ENCODE results near the gene APEH. TPM values are rescaled to one million over a fixed set of nuclear protein-coding genes. Genes with fewer than 3 reads are reported as not detected.

APEH gene
- total and polyA plus RNA-seq, 2 of the 4 experiments (the other 2 are of a cell fraction), result 89.2 to 142 TPM

- no peak overlapping the region for H3K4me2 ChIP-seq (ENCODE audit: low read depth, low read length)
- no peaks in the 10 kb centered on the region for H3K36me3 ChIP-seq (ENCODE audit: control insufficient read depth, insufficient read depth, low read length)
- H3K18ac ChIP-seq (ENCODE audit: low read depth, low read length), result no peak overlapping the region
- no peaks in the 10 kb centered on the region for H4K20me1 ChIP-seq (ENCODE audit: insufficient read depth, low read length)
- no peak overlapping the region for H2BK5ac ChIP-seq (ENCODE audit: low read depth, low read length, poor library complexity, severe bottlenecking)
- H3K9ac ChIP-seq (ENCODE audit: low read depth, low read length), result no peak overlapping the region
- ATAC-seq (ENCODE audit: low read depth) (no peak), DNase-seq (no peak)
- ChIA-PET POLR2A (ENCODE audit: unreplicated experiment) (no interaction called here), CTCF (no interaction called here)
- H3K4ac ChIP-seq (ENCODE audit: low read depth, low read length), result no peak overlapping the region
- H3K9me1 ChIP-seq (ENCODE audit: insufficient read depth, low read length), result no peaks in the 10 kb centered on the region
- TF ChIP-seq CHD1 (IDR thresholded peaks at IDR 0.05; ENCODE audit: low read depth, low read length) (no peak), POLR2A (IDR thresholded peaks at IDR 0.05; ENCODE audit: low read depth, low read length) (no peak), CEBPB (IDR thresholded peaks at IDR 0.05; ENCODE audit: low read depth, low read length) (no peak), ELK1 (IDR thresholded peaks at IDR 0.05; ENCODE audit: borderline replicate concordance, low read depth, low read length) (no peak), MXI1 (IDR thresholded peaks at IDR 0.05; ENCODE audit: borderline replicate concordance, low read depth, low read length) (no peak), SMC3 (IDR thresholded peaks at IDR 0.05; ENCODE audit: low read depth, low read length) (no peak), RFX5 (IDR thresholded peaks at IDR 0.05; ENCODE audit: low read depth, low read length) (no peak), USF2 (IDR thresholded peaks at IDR 0.05; ENCODE audit: low read depth, low read length) (no peak), NFE2L2 (IDR thresholded peaks at IDR 0.05; ENCODE audit: low read depth, low read length) (no peak), MAZ (IDR thresholded peaks at IDR 0.05; ENCODE audit: borderline replicate concordance, low read depth, low read length) (no peak), CTCF (conservative IDR thresholded peaks at IDR 0.05; ENCODE audit: low read depth, low read length) (no peak), BHLHE40 (IDR thresholded peaks at IDR 0.05; ENCODE audit: low read depth, low read length) (no peak), MAFK (IDR thresholded peaks at IDR 0.05; ENCODE audit: low read depth, low read length) (no peak), RAD21 (IDR thresholded peaks at IDR 0.05; ENCODE audit: low read length) (no peak), RCOR1 (IDR thresholded peaks at IDR 0.05; ENCODE audit: insufficient replicate concordance, low read length) (no peak), FOS (IDR thresholded peaks at IDR 0.05; ENCODE audit: low read depth, low read length) (no peak)
- no peak overlapping the region for H3K14ac ChIP-seq (replicated peaks; ENCODE audit: low read depth, low read length)
- no peak overlapping the region for H3K4me3 ChIP-seq (ENCODE audit: insufficient read depth, low read depth, low read length)
- H3K27ac ChIP-seq (ENCODE audit: insufficient read depth, low read length), result no peak overlapping the region
- in situ Hi-C loops (cut with MboI; ENCODE audit: low sequenced_read_pairs), result no loop called here
- no peak overlapping the region for H2BK15ac ChIP-seq (ENCODE audit: low read depth, low read length)
- WGBS, 2 experiments (ENCODE audit: extremely low coverage in 2 of 2, insufficient read length in 1 of 2), result 64% methylated on average over 2 of the region's 4 CpGs; no CpG with 5 or more reads in 1 of the 2 experiments
- no peaks in the 10 kb centered on the region for H3K9me3 ChIP-seq (ENCODE audit: control insufficient read depth, insufficient read depth, low read length)
- H2AFZ ChIP-seq (replicated peaks; ENCODE audit: low read length, poor library complexity), result peak overlapping the region; percentile 51
- H3K27me3 ChIP-seq (ENCODE audit: control insufficient read depth, insufficient read depth, low read length), result peaks cover 41% of the 10 kb centered on the region
- no peak overlapping the region for H2AK9ac ChIP-seq (replicated peaks; ENCODE audit: low read depth, low read length, poor library complexity)
- H2AK5ac ChIP-seq (ENCODE audit: low read depth, low read length), result no peak overlapping the region
- H2BK120ac ChIP-seq (ENCODE audit: low read depth, low read length), result no peak overlapping the region
- H4K8ac ChIP-seq (ENCODE audit: low read depth in 2 of 2, low read length in 2 of 2), result no peak overlapping the region
- H4K91ac ChIP-seq (ENCODE audit: insufficient read depth, low read depth, low read length), result no peak overlapping the region
- H2BK20ac ChIP-seq (ENCODE audit: low read depth, low read length), result no peak overlapping the region
- no peaks in the 10 kb centered on the region for H3K4me1 ChIP-seq (ENCODE audit: control insufficient read depth, insufficient read depth, low read length)
- H3K23ac ChIP-seq (ENCODE audit: low read depth, low read length), result no peak overlapping the region
- dilution Hi-C loops (cut with HindIII; ENCODE audit: low sequenced_read_pairs, unreplicated experiment), result no loop called here
- H4K5ac ChIP-seq (ENCODE audit: low read depth, low read length), result no peak overlapping the region
- no TSS peak for BruUV-seq (replicated peaks)
- no peaks in the 10 kb centered on the region for H3K79me1 ChIP-seq (ENCODE audit: low read depth in 1 of 2, low read length in 2 of 2)
- intact Hi-C loops (cut with micrococcal nuclease), result no loop called here
- H3K56ac ChIP-seq (ENCODE audit: extremely low read depth, insufficient read depth, low read length), result no peak overlapping the region
Measured at GRCh38 chr3:49659756-49660155, 14.4 kb upstream of the APEH start.
